Measurements from ENCODE around the gene PLXDC2. TPM values are rescaled to one million over a fixed set of nuclear protein-coding genes. Genes with fewer than 3 reads are reported as not detected.

PLXDC2 gene
- total RNA-seq, 6 experiments from 2014 or later, result 4.1 to 6.5 (median 5.3) TPM

GRCh38 chr10:20005638-20006037, 189.4 kb downstream of the PLXDC2 start:
- TF ChIP-seq CTCF (IDR thresholded peaks at IDR 0.05) (no peak), POLR2A (IDR thresholded peaks at IDR 0.05) (no peak)
- ATAC-seq (peak; percentile 12 to 67 (median 50)), DNase-seq (peak in 2 of 3 donors; percentile 70 to 90)
- no peaks in the 10 kb centered on the region for H3K36me3 ChIP-seq
- H3K27me3 ChIP-seq, result no peaks in the 10 kb centered on the region
- intact Hi-C loops (cut with DNase I), result no loop called here
- H3K9me3 ChIP-seq, result no peaks in the 10 kb centered on the region
- H3K4me3 ChIP-seq, result peak overlapping the region in 1 of 3 donors; percentile 42
- H3K4me1 ChIP-seq, result peaks cover 0 to 41% (median 4%) of the 10 kb centered on the region in 4 donors
- peak overlapping the region; percentile 87 to 95 (median 95) for H3K27ac ChIP-seq
- 84% methylated on average over 7 of the region's 8 CpGs for WGBS (ENCODE audit: insufficient coverage, low coverage, low lambda C conversion rate, missing lambda C conversion rate)

GRCh38 chr10:20006169-20006870, 190.1 kb downstream of the PLXDC2 start:
- peak; percentile 14 for TF ChIP-seq POLR2A (IDR thresholded peaks at IDR 0.05)
- no peak for TF ChIP-seq CTCF (IDR thresholded peaks at IDR 0.05)
- H3K4me3 ChIP-seq, result peak overlapping the region in 1 of 3 donors; percentile 42
- no peaks in the 10 kb centered on the region for H3K9me3 ChIP-seq
- DNase-seq (no peak), ATAC-seq (peak; percentile 55 to 75 (median 66))
- no peaks in the 10 kb centered on the region for H3K27me3 ChIP-seq
- intact Hi-C loops (cut with DNase I), result no loop called here
- H3K4me1 ChIP-seq, result peaks cover 0 to 41% (median 4%) of the 10 kb centered on the region in 4 donors
- H3K27ac ChIP-seq, result peak overlapping the region; percentile 87 to 95 (median 95)
- 23% methylated on average over 4 of the region's 4 CpGs for WGBS (ENCODE audit: insufficient coverage, low coverage, low lambda C conversion rate, missing lambda C conversion rate)
- no peaks in the 10 kb centered on the region for H3K36me3 ChIP-seq

GRCh38 chr10:20007426-20007825, 191.2 kb downstream of the PLXDC2 start:
- Histone ChIP-seq H3K4me1 (peaks cover 0 to 39% (median 4%) of the 10 kb centered on the region in 4 donors), H3K27ac (peak overlapping the region in 2 of 3 donors; percentile 95), H3K9me3 (no peaks in the 10 kb centered on the region), H3K36me3 (no peaks in the 10 kb centered on the region), H3K27me3 (no peaks in the 10 kb centered on the region), H3K4me3 (no peak overlapping the region)
- DNase-seq (no peak), ATAC-seq (no peak)
- TF ChIP-seq POLR2A (IDR thresholded peaks at IDR 0.05) (no peak), CTCF (IDR thresholded peaks at IDR 0.05) (no peak)
- WGBS (ENCODE audit: insufficient coverage, low coverage, low lambda C conversion rate, missing lambda C conversion rate), result 83% methylated on average over 1 of the region's 1 CpG
- intact Hi-C loops (cut with DNase I), result no loop called here

- Histone ChIP-seq H3K4me1 (no peaks in the 10 kb centered on the region), H3K36me3 (no peaks in the 10 kb centered on the region), H3K4me3 (no peak overlapping the region), H3K27me3 (no peaks in the 10 kb centered on the region), H3K9me3 (no peaks in the 10 kb centered on the region), H3K27ac (no peak overlapping the region)
- intact Hi-C loops (cut with DNase I), result no loop called here
- TF ChIP-seq CTCF (IDR thresholded peaks at IDR 0.05) (no peak), POLR2A (IDR thresholded peaks at IDR 0.05) (no peak)
- WGBS (ENCODE audit: insufficient coverage, low coverage, low lambda C conversion rate, missing lambda C conversion rate), result 100% methylated on average over 1 of the region's 2 CpGs
- DNase-seq (no peak), ATAC-seq (no peak)
Observed at GRCh38 chr10:20013991-20014750, 197.9 kb downstream of the PLXDC2 start.
